Neural progenitor cell (in vitro differentiated cells): ENCODE results near the gene PAFAH1B1. TPM values are rescaled to one million over a fixed set of nuclear protein-coding genes. Genes with fewer than 3 reads are reported as not detected.

ENCODE experiments used
- DNase-seq: peaks from one replicate; pipeline ENCODE4 v3.0.0-alpha.2; 2016; ENCODE audit warnings: low spot score
- H2AFZ ChIP-seq: fragments of 200-600 bp; sonication (generic); replicated peaks from 2 replicates; pipeline ENCODE4 v1.6.1; 2016; ENCODE audit warnings: antibody characterized with exemption
- H3F3A ChIP-seq: fragments of 200-600 bp; sonication (generic); 2 replicates; pipeline ENCODE4 v1.6.1; 2016; ENCODE audit warnings: antibody characterized with exemption, low read depth
- H3K27ac ChIP-seq: fragments of 200-600 bp; sonication (generic); 2 replicates; pipeline ENCODE4 v1.5.1; 2016; ENCODE audit warnings: mild to moderate bottlenecking
- H3K27me3 ChIP-seq: fragments of 200-600 bp; sonication (generic); 2 replicates; pipeline ENCODE4 v1.6.1; 2016; ENCODE audit warnings: mild to moderate bottlenecking, moderate library complexity
- H3K36me3 ChIP-seq: fragments of 200-600 bp; sonication (generic); 2 replicates; pipeline ENCODE4 v1.5.1; 2016
- H3K4me1 ChIP-seq: fragments of 200-600 bp; sonication (generic); 2 replicates; pipeline ENCODE4 v1.6.1; 2016; ENCODE audit warnings: mixed run types
- H3K4me2 ChIP-seq: fragments of 200-600 bp; sonication (generic); 2 replicates; pipeline ENCODE4 v1.6.1; 2016
- H3K4me3 ChIP-seq: fragments of 200-600 bp; sonication (generic); 2 replicates; pipeline ENCODE4 v1.5.1; 2016
- H3K79me2 ChIP-seq: fragments of 200-600 bp; sonication (generic); 2 replicates; pipeline ENCODE4 v1.6.1; 2016; ENCODE audit warnings: low read depth
- H3K9ac ChIP-seq: fragments of 200-600 bp; sonication (generic); 2 replicates; pipeline ENCODE4 v1.6.1; 2016
- H3K9me3 ChIP-seq: fragments of 200-600 bp; sonication (generic); 2 replicates; pipeline ENCODE4 v1.5.1; 2016; ENCODE audit warnings: low read depth
- H4K20me1 ChIP-seq: fragments of 200-600 bp; sonication (generic); 2 replicates; pipeline ENCODE4 v1.6.1; 2016; ENCODE audit warnings: low read depth
- H3K27ac Mint-ChIP-seq: 3 replicates; pipeline ENCODE4 v1.8.0; 2021; ENCODE audit warnings: mixed read lengths
- H3K27me3 Mint-ChIP-seq: 2 replicates; pipeline ENCODE4 v1.8.0; 2022; ENCODE audit warnings: low read depth, mild to moderate bottlenecking, inconsistent platforms, moderate library complexity, mixed read lengths; ENCODE audit not compliant: insufficient read depth
- H3K36me3 Mint-ChIP-seq: 3 replicates; pipeline ENCODE4 v1.8.0; 2021; ENCODE audit warnings: mixed read lengths
- H3K4me1 Mint-ChIP-seq: 3 replicates; pipeline ENCODE4 v1.8.0; 2021; ENCODE audit warnings: mixed read lengths
- H3K4me3 Mint-ChIP-seq: 3 replicates; pipeline ENCODE4 v1.8.0; 2021; ENCODE audit warnings: mild to moderate bottlenecking, moderate library complexity, mixed read lengths
- H3K9me3 Mint-ChIP-seq: 3 replicates; pipeline ENCODE4 v1.8.0; 2020; ENCODE audit warnings: mixed read lengths
- CTCF ChIP-seq: fragments of 200-600 bp; sonication (generic); IDR thresholded peaks from 2 replicates; pipeline ENCODE4 v1.5.1; 2017; ENCODE audit warnings: antibody characterized with exemption, mild to moderate bottlenecking
- EZH2 ChIP-seq: fragments of 200-600 bp; sonication (generic); IDR thresholded peaks from 2 replicates; pipeline ENCODE4 v1.6.1; 2017; ENCODE audit warnings: antibody characterized with exemption, mild to moderate bottlenecking, moderate library complexity
- EZH2phosphoT487 ChIP-seq: fragments of 200-600 bp; sonication (generic); IDR thresholded peaks from 2 replicates; pipeline ENCODE4 v1.6.1; 2017; ENCODE audit warnings: antibody characterized with exemption
- total RNA-seq: library from RNA; depleted of rRNA; stranded (reverse); fragments of >200 nt; gene quantifications from 2 replicates; pipeline ENCODE4 v1.2.3, GENCODE V29; 2015; ENCODE audit warnings: low replicate concordance

PAFAH1B1 gene
- total RNA-seq, 1 donor from 2014 or later, result 209 TPM

GRCh38 chr17:2694381-2695242 lies 101.2 kb downstream of the PAFAH1B1 start:
- Mint-ChIP-seq H3K27ac (no peak overlapping the region), H3K27me3 (peaks cover 2% of the 10 kb centered on the region), H3K4me3 (no peak overlapping the region), H3K36me3 (no peaks in the 10 kb centered on the region), H3K9me3 (no peaks in the 10 kb centered on the region), H3K4me1 (no peaks in the 10 kb centered on the region)
- no peak overlapping the region for H3K9ac ChIP-seq
- H3K4me3 ChIP-seq, result no peak overlapping the region
- H3K79me2 ChIP-seq, result no peaks in the 10 kb centered on the region
- no peaks in the 10 kb centered on the region for H3K27me3 ChIP-seq
- H2AFZ ChIP-seq, result no peak overlapping the region
- H4K20me1 ChIP-seq, result no peaks in the 10 kb centered on the region
- H3K36me3 ChIP-seq, result no peaks in the 10 kb centered on the region
- H3K9me3 ChIP-seq, result no peaks in the 10 kb centered on the region
- H3K4me2 ChIP-seq, result no peak overlapping the region
- H3K4me1 ChIP-seq, result no peaks in the 10 kb centered on the region
- TF ChIP-seq CTCF (no peak), EZH2 (no peak), EZH2phosphoT487 (no peak)
- H3F3A ChIP-seq, result no peaks in the 10 kb centered on the region
- no peak for DNase-seq
- H3K27ac ChIP-seq, result no peak overlapping the region

GRCh38 chr17:2695243-2695960 lies 101.9 kb downstream of the PAFAH1B1 start:
- H3K4me1 ChIP-seq, result no peaks in the 10 kb centered on the region
- no peak for DNase-seq
- no peak overlapping the region for H3K27ac ChIP-seq
- Mint-ChIP-seq H3K4me3 (no peak overlapping the region), H3K9me3 (no peaks in the 10 kb centered on the region), H3K27me3 (peaks cover 2% of the 10 kb centered on the region), H3K4me1 (no peaks in the 10 kb centered on the region), H3K27ac (no peak overlapping the region), H3K36me3 (no peaks in the 10 kb centered on the region)
- H3F3A ChIP-seq, result no peaks in the 10 kb centered on the region
- H3K9me3 ChIP-seq, result no peaks in the 10 kb centered on the region
- no peak overlapping the region for H2AFZ ChIP-seq
- no peaks in the 10 kb centered on the region for H3K27me3 ChIP-seq
- H4K20me1 ChIP-seq, result no peaks in the 10 kb centered on the region
- H3K9ac ChIP-seq, result no peak overlapping the region
- TF ChIP-seq CTCF, result no peak
- no peak for TF ChIP-seq EZH2phosphoT487
- TF ChIP-seq EZH2, result no peak
- H3K79me2 ChIP-seq, result no peaks in the 10 kb centered on the region
- no peak overlapping the region for H3K4me3 ChIP-seq
- no peak overlapping the region for H3K4me2 ChIP-seq
- H3K36me3 ChIP-seq, result no peaks in the 10 kb centered on the region

GRCh38 chr17:2695961-2696760 lies 102.7 kb downstream of the PAFAH1B1 start:
- Mint-ChIP-seq H3K4me1 (no peaks in the 10 kb centered on the region), H3K27me3 (peaks cover 2% of the 10 kb centered on the region), H3K9me3 (no peaks in the 10 kb centered on the region), H3K27ac (no peak overlapping the region), H3K4me3 (no peak overlapping the region), H3K36me3 (no peaks in the 10 kb centered on the region)
- Histone ChIP-seq H3K4me1 (no peaks in the 10 kb centered on the region), H4K20me1 (no peaks in the 10 kb centered on the region), H3K79me2 (no peaks in the 10 kb centered on the region), H3F3A (no peaks in the 10 kb centered on the region), H3K27ac (no peak overlapping the region), H2AFZ (no peak overlapping the region), H3K36me3 (no peaks in the 10 kb centered on the region), H3K9ac (no peak overlapping the region), H3K4me3 (no peak overlapping the region), H3K9me3 (no peaks in the 10 kb centered on the region), H3K27me3 (no peaks in the 10 kb centered on the region), H3K4me2 (no peak overlapping the region)
- TF ChIP-seq EZH2phosphoT487, result no peak
- no peak for TF ChIP-seq EZH2
- TF ChIP-seq CTCF, result no peak
- DNase-seq, result no peak
